Measurements from ENCODE around the gene MAP4K2.

Gene MAP4K2

GRCh38 chr11:64736654-64737053, 66.4 kb downstream of the MAP4K2 start:
- DNase-seq (ENCODE audit: low read depth) = no peak

GRCh38 chr11:64735725-64736259, 67.2 kb downstream of the MAP4K2 start:
- no peak for DNase-seq (ENCODE audit: low read depth)

All from stimulated activated CD8-positive, alpha-beta memory T cell treated with anti-CD3 and anti-CD28 coated beads, Interleukin-12 subunit alpha, Interleukin-12 subunit beta, amount 100 ng/mL, for 4 hours (primary cell).